Amniotic stem cell (primary cell): ENCODE data around the gene ELAPOR2.
"Not testable (repeated sequence)": the region's sequence is repeated elsewhere in the genome, so short reads cannot be mapped to it uniquely, and the experiment has no call there.

ENCODE experiments used
- DNase-seq: peaks from one replicate; lab custom pipeline; 2025; lab: John Stamatoyannopoulos, UW

The ELAPOR2 gene

DNA sequence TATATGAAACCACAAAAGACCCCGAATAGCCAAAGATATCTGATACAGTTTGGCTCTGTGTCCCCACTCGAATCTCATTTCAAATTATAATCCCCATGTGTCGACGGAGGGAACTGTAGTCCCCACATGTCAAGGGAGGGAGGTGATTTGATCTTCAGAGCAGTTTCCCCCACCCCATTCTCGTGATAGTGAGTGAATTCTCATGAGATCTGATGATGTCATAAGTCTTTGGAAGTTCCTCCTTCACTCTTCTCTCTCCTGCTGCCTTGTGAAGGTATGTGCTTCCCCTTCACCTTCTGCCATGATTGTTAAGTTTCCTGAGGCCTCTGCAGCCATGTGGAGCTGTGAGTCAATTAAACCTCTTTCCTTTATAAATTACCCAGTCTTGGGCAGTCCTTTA, 13.0 kb downstream of the ELAPOR2 start:
- DNase-seq, result no peak

DNA sequence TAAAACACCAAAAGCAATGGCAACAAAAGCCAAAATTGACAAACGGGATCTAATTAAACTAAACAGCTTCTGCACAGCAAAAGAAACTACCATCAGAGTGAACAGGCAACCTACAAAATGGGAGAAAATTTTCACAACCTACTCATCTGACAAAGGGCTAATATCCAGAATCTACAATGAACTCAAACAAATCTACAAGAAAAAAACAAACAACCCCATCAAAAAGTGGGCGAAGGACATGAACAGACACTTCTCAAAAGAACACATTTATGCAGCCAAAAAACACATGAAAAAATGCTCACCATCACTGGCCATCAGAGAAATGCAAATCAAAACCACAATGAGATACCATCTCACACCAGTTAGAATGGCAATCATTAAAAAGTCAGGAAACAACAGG, 14.7 kb downstream of the ELAPOR2 start:
- DNase-seq, result not testable (repeated sequence)

DNA sequence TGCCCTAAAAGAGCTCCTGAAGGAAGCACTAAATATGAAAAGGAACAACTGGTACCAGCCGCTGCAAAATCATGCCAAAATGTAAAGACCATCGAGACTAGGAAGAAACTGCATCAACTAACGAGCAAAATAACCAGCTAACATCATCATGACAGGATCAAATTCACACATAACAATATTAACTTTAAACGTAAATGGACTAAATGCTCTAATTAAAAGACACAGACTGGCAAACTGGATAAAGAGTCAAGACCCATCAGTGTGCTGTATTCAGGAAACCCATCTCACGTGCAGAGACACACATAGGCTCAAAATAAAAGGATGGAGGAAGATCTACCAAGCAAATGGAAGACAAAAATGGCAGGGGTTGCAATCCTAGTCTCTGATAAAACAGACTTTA, 17.9 kb downstream of the ELAPOR2 start:
- DNase-seq, result not testable (repeated sequence)

DNA sequence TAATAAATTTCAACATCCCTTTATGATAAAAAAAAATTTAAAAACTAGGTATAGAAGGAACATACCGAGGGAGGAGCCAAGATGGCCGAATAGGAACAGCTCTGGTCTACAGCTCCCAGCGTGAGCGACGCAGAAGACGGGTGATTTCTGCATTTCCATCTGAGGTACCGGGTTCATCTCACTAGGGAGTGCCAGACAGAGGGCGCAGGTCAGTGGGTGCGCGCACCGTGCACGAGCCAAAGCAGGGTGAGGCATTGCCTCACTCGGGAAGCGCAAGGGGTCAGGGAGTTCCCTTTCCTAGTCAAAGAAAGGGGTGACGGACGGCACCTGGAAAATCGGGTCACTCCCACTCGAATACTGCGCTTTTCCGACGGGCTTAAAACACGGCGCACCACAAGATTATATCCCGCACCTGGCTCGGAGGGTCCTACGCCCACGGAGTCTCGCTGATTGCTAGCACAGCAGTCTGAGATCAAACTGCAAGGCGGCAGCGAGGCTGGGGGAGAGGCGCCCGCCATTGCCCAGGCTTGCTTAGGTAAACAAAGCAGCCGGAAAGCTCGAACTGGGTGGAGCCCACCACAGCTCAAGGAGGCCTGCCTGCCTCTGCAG, 19.7 kb downstream of the ELAPOR2 start:
- not testable (repeated sequence) for DNase-seq

DNA sequence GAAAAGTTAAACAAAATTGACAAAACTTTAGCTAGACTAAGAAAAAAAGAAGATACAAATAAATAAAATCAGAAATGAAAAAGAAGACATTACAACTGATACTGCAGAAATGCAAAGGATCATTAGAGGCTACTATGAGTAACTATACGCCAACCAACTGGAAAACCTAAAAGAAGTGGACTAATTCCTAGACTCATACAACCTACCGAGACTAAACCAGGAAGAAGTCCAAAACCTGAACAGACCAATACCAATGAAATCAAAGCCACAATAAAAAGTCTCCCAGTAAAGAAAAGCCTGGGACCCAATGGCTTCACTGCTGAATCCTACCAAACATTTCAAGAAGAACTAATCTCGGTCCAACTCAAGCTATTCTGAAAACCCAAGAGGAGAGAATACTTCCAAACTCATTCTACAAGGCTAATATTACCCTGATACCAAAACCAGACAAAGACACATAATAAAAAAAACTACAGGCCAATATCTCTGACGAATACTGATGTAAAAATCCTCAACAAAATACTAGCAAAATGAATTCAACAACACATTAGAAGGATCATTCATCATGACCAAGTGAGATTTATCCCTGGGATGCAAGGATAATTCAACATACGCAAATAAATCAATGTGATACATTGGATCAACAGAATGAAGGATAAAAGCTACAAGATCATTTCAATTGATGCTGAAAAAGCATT, 20.3 kb downstream of the ELAPOR2 start:
- no peak for DNase-seq

DNA sequence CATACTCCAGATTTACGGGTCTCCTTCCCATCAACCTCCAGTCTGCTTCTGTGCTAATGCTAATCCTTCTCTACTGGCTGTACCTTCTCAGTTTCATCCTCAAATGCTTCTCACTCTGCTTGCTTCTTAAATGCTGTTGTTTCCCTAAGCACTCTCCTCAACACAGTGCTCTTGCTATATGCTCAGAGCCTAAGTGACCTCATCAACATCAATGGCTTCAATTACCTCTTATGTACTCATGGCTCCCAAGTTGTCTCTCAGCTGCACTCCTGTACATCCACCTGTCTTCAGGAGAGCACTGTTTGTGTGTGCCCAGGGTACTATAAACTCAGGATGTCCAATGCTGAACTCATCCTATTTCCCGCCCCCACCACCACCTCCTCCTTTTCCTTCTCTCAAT, 22.5 kb downstream of the ELAPOR2 start:
- DNase-seq, result no peak

DNA sequence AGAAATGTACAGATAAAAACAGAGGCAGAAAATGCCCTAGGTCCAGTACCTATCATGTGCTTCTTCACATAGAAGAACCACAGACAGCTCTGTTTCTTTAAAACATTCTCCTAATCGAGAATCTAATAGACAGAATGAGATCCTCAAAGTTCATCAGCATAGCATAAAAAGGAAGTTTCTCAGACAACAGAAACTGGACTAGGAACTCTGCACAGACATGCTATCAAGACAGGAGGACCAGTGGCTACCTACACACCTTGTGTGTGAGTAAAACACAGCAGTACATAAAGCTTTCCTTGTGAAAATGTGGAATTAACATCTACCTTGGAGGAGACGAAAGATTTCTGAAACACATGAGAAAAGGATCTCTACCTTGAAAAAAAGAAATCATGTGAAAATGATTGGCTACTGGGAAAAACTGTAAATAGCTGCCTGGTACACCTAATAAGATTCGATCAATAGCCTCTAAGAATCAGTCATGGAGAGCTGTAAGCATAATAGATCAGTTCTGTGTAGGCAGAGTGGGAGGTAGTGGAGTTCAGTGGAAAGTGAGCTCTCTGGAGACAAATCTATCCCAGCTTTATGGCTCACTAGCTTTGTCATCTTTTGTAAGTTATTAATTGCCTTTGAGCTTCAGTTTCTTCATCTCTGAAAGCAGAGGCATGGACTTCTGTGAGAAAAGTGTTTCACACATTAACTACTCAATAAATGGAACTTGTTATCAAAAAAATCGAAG, 26.7 kb downstream of the ELAPOR2 start:
- no peak for DNase-seq

DNA sequence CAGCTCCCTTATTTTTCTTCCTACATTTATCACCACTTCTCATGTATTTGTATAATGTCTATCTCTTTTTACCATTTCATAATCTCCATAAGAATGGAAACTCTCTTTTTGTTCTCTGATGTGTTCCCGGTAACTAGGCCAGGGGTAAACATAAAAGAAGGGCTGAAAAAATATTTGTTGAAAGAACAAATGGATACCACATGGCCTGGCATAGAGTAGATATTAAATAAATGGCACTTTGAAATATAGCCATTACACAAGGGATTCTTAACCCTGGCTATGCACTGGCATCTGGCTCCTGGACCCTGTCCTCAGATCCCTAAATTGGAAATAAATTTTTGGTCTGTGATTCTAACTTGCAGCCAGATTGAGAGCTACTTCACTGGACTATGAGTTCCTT, 30.4 kb downstream of the ELAPOR2 start:
- DNase-seq, result no peak

DNA sequence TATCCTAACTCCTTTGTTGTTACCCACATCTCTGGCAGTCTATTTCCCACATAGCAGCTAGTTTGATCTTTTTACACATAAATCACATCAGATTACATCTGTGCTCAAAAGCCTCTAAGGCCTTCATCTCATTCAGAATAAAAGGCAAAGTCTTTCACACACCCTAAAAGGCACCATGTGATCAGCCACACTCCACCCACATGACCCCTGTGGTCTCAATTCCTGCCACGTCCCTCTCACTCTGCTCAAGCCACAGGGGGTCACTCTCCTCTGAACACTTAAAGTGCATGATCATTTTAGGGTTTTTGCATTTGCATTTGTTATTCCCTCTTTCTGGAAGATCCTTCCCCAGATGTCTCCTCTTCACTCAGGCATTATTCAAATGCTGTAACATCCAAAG, 30.8 kb downstream of the ELAPOR2 start:
- DNase-seq, result no peak

DNA sequence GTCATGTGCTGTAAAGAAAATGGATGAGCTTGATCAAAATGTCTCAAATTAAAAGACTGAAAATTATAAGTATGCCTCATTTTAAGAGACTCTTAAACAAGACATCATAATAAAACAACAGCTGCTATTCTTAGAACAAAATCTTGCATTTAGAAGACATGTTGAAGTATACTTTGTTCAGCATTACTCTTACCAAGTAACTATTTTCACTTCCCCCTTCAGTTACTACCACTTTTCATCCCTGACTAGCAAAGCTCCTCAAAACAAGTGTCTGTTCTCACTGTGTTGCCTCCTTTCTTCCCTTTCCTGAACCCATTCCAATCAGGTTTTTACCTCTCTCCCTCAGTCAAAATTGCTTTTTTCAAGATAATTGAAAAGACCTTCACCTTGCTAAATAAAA, 31.6 kb downstream of the ELAPOR2 start:
- DNase-seq, result no peak

DNA sequence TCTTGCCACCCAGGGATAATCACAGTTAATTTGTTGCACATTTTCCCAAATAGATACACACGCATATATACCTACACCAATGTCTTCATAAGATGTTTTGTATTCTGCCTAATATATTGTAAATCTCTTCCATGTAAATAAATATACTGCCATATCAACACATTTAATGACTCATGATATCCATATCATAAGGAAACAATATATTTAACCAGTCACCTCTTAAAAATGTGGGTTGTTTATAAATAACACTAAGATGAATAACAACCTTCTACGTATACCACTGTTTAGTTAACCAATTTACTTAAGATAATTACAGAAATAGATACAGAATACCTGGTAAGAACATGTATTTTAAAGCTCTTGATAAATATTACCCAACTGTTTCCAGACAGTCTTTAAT, 38.2 kb downstream of the ELAPOR2 start:
- no peak for DNase-seq

DNA sequence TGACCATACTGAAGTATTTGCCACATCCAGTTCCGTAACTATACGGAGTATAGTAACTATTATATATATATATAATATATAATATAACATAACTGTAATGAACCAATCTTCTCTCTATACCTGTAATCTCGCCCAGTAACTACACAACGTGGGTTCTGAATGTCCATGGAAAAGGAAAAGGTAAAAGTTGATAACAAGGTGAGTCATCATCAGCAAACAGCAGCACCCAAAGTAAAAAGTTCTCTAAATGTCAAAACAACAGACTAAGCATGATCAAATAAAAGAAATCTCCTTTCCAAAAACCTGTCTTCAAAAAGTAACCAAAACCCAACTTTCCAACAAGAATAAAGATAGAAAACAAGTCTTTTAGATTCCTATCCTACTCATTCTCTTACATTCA, 42.8 kb downstream of the ELAPOR2 start:
- DNase-seq, result no peak

DNA sequence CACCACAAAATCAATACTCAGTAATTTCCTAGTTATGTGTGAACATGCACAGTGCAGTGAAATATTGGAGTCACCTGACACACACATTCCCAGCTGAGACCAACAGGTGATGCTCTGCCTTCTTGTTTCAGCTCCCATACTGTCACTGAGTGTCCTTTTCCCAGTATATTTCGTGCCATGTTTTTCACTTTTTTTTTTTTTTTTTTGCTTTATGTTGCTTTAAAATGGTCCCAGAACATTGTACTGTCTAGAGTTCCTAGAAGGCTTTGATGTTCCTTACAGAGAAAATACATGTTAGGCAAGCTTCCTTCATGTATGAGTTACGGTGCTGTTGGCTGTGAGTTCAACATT, 45.6 kb downstream of the ELAPOR2 start:
- no peak for DNase-seq

DNA sequence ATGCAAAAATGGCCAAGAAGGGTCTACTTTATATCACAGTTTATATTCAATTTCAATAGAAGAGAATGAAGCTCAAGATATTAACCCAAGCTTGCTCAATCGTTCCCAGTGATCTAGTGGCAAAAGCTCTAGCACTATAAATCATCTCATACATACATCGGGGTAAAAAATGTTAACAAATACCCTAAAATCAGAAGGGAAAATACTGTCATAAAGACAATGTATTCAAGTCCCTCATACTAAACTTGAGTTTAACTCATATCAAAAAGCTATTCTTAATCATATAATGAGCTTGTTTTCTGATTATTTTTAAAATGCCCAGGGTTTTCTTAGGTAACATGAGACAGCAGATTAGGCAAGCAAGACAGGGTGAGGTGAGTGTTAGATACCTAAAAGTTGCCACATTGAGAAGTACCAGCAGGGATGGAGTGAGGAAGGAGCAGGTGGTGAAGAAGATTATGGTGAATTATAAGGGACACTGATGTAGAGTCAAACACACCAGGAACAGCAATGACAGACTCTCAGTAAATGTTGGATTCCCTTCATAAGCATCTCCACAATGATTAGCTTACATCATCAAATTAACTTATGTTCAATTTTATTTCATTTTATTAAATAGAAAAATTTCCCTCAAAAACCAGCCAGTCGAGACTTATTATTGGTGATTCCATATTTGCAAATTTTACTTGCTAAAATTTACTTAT, 46.2 kb downstream of the ELAPOR2 start:
- DNase-seq, result no peak
